Measurements from ENCODE around the gene RDH13.
"Not testable (repeated sequence)": the region's sequence is repeated elsewhere in the genome, so short reads cannot be mapped to it uniquely, and the experiment has no call there.

RDH13 gene

DNA sequence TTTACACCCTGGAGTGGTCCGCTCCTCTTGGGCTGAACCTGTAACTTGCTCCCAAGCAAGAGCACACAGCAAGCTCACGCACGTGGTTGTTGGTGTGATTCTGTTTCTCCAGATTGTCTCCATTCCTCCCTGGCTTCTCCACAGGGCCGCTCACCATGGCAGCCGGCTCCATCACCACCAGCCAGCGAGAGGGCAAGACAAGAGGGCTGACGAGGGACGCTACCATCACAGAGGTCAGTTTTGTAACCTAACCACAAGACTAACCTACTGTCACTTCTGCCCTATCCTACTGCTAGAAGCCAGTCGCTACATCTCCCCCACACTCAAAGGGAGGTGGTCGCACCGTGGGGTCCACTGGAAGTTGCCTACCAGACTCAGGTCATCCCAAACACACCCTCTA, 20.3 kb downstream of the RDH13 start:
- DNase-seq = no peak

DNA sequence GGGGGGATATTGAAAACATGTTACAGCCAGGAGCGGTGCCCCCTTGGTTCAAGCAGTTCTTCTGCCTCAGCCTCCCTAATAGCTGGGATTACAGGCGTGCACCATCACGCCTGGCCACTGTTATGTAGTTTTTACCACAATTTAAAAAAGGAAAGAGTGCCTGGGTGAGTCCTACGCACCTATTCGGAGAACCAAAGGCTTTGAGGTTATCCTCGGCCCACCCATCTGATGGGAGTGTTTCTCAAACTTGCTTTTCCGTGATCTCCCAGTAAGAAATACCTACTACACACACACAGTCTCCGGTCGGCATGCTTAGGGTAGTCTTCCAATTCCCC, 20.6 kb downstream of the RDH13 start:
- DNase-seq = no peak

DNA sequence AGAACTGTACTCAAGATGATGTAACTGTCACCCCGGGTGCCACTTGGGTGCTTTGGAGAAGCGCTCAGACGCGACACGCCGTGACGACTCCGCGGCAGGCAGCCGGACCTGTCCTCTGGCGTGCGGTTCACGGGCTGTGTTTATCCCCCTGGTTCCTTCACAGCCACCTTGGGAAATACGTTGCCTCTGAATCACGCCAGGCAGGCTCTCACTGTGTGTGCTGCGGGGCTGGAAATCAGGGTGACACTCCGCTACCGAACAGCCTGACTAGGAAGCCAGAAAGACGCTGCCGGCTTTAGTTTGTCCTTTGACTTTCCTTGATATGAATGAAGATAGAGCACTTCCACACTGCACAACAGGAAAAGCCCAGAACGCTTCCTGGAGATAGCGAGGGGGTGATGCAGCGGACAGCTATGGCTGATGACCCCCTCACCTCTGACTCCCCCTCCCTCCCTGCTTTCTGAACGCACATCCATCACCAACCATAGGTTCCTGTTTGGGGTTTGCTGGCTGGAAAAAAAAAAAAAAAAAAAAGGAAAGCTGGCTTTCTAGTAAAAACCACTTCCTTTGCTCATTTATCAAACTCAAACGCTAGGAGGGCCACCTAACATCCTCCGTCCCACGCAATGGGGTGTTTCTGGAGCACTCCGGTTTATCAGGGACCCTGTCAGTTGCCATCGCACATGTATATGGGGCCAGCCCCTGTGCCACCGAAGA, 21.2 kb downstream of the RDH13 start:
- no peak for DNase-seq

GRCh38 chr19:55041244-55041626, 21.7 kb downstream of the RDH13 start:
- no peak for DNase-seq

DNA sequence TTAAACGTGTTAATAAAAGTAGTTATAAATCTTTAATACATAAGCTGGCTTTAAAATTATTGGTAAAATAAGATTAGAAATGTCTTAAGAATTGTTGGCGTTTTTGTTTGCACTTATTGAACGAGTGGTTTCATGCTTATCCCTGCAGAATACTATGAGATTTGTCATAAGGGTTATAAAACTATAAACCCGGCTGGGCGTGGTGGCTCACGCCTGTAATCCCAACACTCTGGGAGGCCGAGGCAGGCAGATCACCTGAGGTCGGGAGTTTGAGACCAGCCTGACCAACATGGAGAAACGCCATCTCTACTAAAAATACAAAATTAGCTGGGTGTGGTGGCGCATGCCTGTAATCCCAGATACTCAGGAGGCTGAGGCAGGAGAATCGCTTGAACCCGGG, 22.3 kb downstream of the RDH13 start:
- DNase-seq = not testable (repeated sequence)

DNA sequence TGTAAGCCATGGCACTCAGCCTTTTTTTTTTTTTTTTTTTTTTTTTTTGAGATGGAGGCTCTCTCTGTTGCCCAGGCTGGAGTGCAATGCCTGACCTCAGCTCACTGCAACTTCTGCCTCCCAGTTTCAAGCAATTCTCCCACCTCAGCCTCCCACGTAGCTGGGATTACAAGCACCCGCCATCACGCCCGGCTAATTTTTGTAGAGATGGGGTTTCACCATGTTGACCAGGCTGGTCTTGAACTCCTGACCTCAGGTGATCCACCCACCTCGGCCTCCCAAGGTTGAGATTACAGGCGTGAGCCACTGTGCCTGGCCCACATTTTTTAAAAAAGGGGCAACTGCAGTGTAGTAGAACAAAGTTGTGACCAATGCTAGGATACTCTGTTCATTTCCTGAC, 25.3 kb downstream of the RDH13 start:
- DNase-seq = not testable (repeated sequence)

DNA sequence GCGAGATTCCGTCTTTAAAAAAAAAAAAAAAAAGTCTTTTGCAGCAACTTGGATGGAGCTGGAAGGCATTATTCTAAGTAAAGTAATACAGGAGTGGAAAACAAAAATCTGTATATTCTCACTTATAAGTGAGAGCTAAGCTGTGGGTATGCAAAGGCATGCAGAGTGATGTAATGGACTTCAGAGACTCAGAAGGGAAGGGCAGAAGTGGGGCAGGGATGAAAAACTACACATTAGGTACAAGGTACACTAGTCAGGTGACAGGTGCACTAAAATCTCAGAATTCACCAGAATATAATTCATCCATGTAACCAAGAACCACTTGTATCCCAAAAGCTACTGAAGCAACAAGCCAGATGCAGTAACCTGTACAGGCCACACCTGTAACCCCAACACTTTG, 26.9 kb downstream of the RDH13 start:
- DNase-seq = no peak

GRCh38 chr19:55034751-55035150, 28.2 kb downstream of the RDH13 start:
- no peak for DNase-seq

DNA sequence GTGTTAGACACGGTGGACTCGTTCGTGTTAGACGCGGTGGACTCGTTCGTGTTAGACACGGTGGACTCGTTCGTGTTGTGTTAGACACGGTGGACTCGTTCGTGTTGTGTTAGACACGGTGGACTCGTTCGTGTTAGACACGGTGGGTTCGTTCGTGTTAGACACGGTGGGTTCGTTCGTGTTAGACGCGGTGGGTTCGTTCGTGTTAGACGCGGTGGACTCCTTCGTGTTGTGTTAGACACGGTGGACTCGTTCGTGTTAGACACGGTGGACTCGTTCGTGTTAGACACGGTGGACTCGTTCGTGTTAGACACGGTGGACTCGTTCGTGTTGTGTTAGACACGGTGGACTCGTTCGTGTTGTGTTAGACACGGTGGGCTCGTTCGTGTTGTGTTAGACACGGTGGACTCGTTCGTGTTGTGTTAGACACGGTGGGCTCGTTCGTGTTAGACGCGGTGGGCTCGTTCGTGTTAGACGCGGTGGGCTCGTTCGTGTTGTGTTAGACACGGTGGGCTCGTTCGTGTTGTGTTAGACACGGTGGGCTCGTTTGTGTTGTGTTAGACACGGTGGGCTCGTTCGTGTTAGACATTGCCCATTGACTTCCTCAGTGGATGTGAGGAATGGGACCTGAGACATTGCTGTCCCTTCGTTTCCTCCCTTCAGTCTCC, 29.8 kb downstream of the RDH13 start:
- not testable (repeated sequence) for DNase-seq

DNA sequence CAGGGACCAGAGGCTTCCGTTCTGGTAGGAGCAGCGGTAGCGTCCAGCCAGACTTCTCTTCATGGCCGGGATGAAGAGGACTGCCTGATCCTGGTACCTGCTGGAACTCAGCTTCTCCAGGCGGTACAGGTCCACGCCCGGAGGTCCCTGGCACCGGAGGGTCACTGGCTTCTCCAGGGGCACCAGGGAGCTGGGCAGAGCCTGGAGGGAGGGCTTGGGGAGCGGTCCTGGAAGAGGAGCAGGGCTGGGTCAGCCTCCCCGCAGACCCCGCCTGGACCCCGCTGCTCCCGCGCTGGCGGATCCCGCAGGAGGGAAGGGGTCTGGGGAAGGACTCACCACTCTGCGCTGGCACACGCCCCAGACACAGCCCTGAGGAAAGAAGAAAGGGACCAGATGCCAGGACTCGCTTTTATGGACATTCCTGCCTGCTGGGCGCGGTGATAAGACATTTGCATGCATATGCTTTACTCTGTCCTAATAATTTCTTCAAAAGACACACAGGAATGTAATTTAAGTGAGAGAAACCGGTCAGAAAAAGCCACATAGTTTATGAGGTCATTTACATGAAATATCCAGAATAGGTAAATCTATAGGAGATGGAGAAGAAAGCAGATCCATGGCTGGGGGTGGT, 30.7 kb downstream of the RDH13 start:
- DNase-seq = no peak

DNA sequence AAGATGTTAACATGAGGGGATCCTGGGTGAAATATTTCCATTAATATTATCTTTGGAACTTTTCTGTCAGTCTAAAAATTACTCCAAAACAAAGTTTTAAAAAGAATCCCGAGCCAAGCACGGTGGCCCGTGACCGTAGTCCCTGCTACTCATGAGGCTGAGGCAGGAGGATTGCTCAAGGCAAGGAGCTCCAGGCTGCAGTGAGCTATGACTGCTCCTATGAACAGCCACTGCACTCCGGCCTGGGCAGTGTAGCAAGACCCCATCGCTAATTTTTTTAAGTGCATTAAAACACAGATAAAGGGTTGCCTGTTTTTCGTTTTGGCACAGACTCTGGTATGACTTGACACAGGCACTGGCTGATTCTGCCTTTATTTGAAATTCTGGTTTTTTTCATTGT, 31.8 kb downstream of the RDH13 start:
- no peak for DNase-seq

DNA sequence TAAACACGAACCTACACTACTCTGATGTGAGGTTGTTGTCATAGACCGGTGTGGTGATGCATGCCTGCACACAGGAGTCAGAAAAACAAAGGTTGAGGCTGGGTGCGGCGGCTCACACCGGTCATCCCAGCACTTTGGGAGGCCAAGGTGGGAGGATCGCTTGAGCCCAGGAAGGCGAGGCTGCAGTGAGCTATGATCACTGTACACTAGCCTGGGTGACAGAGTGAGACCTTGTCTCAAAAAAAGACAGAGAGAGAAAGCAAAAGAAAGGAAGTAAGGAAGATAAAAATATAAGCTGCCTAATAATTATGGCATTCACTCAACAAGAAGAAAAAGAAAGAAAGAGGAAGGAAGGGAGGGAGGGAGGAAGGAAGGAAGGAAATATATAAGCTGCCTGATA, 34.2 kb downstream of the RDH13 start:
- DNase-seq = no peak

- no peak for DNase-seq
Measured at GRCh38 chr19:55027472-55028337, 35.2 kb downstream of the RDH13 start.

DNA sequence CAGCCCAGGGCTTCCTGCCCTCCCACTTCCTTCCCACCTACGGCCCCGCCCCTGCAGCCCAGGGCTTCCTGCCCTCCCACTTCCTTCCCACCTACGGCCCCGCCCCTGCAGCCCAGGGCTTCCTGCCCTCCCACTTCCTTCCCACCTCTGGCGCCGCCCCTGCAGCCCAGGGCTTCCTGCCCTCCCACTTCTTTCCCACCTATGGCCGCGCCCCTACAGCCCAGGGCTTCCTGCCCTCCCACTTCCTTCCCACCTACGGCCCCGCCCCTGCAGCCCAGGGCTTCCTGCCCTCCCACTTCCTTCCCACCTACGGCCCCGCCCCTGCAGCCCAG, 35.8 kb downstream of the RDH13 start:
- DNase-seq = not testable (repeated sequence)

- DNase-seq = no peak
Measured at GRCh38 chr19:55024111-55024510, 38.8 kb downstream of the RDH13 start.

DNA sequence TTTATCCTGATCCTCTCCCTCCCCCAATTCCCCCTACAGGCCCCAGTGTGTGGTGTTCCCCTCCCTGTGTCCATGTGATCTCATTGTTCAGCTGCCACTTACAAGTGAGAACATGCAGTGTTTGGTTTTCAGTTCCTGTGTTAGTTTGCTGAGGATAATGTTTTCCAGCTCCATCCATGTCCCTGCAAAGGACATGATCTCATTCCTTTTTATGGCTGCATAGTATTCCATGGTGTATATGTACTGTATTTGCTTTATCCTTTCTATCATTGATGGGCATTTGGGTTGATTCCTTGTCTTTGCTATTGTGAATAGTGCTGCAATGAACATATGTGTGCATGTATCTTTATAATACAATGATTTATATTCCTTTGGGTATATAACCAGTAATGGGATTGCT, 42.6 kb downstream of the RDH13 start:
- DNase-seq = not testable (repeated sequence)

GRCh38 chr19:55018633-55019032, 44.3 kb downstream of the RDH13 start:
- no peak for DNase-seq

- no peak for DNase-seq
Measured at GRCh38 chr19:55018216-55018615, 44.7 kb downstream of the RDH13 start.

- no peak for DNase-seq
Measured at GRCh38 chr19:55016017-55016416, 46.9 kb downstream of the RDH13 start.

DNA sequence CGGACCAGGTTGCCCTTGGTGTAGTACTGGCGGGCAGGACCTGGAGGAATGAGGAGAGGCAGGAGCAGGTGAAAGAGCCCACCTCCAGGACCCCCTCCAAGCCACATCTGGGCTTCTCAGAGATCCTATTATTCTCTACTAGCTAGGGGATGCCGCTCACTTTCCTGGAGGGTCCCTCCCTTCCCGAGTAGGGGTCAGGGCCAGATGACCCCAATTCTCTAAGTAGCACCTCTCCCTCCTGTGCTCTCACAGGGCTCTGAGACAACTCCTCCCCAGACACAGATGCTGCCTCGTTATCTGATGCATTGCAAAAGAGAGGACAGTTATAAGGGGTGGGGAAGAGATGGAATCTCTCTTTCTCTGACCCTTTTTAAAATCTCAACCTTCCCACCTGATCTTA, 47.8 kb downstream of the RDH13 start:
- no peak for DNase-seq

DNA sequence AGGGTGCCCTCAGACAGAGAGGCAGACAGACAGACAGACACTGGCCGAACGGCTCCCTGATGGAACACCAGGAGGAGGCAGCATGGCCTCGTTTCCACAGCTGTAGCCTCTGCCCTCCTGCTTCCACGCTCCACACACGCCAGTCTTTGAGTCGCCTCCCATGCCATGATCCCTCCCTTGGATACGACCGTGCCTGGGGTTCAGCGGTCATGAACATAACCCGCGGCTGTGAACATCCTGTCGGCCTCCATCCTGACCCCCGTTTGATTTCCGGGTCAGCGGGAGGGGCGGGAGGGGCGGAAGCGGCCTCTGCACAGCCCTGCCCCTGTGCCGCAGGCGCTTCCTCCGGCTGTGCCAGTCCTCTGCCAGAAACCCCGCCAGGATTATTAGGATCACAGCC, 48.2 kb downstream of the RDH13 start:
- no peak for DNase-seq

GRCh38 chr19:55013596-55013995, 49.4 kb downstream of the RDH13 start:
- no peak for DNase-seq

- no peak for DNase-seq
Measured at GRCh38 chr19:55012306-55012705, 50.6 kb downstream of the RDH13 start.

GRCh38 chr19:55010561-55010960, 52.4 kb downstream of the RDH13 start:
- DNase-seq = not testable (repeated sequence)
